Germinal center (tissue), 1 donor: ENCODE data around the gene SLC25A48.

ENCODE experiments used
- DNase-seq: peaks from one replicate; pipeline ENCODE4 v3.0.0; 2012; ENCODE audit warnings: mixed read lengths, low spot score

The SLC25A48 gene

GRCh38 chr5:135883026-135883425 lies 48.6 kb downstream of the SLC25A48 start:
- DNase-seq: no peak

DNA sequence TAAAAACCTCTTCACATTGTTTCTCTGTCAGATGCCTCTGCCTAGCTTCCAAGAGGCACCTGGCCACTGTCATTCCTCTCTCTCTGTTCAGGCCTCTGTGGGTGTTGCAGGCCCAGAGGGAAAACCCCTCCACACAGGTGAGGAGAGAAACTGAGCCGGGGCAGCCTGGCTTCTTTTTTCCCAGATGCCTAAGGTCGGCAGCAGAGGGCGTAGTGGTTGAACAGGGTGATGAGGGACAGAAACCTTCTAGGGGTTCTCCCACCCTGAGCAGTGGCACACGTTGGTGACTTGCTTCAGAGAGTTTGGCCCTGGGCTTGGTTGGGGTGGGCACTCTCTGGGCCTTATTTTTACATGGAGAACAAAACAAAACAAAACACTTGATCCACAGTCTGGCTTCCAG lies 49.0 kb downstream of the SLC25A48 start:
- DNase-seq: peak; percentile 24

GRCh38 chr5:135885031-135885430 lies 50.6 kb downstream of the SLC25A48 start:
- no peak for DNase-seq

GRCh38 chr5:135886136-135886535 lies 51.7 kb downstream of the SLC25A48 start:
- no peak for DNase-seq

DNA sequence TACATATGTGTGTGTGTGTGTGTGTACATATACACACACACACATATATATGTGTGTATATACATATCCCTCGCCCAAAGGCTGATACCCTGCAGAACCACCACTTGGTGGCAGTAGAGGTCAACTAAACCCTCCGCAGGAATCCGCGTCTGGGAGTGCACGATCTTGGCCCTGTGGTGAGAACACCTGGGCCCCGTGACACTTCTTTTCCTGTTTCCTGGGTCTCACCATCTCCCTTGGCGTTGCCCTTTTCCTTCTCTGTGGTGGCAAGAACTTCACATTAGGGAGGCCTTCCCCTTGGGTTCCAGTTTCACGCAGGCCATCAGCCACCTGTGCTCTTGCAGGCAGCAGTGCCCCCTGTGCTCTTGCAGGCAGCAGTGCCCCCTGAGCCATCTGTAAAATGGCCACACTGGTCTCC lies 53.0 kb downstream of the SLC25A48 start:
- DNase-seq: peak; percentile 72

DNA sequence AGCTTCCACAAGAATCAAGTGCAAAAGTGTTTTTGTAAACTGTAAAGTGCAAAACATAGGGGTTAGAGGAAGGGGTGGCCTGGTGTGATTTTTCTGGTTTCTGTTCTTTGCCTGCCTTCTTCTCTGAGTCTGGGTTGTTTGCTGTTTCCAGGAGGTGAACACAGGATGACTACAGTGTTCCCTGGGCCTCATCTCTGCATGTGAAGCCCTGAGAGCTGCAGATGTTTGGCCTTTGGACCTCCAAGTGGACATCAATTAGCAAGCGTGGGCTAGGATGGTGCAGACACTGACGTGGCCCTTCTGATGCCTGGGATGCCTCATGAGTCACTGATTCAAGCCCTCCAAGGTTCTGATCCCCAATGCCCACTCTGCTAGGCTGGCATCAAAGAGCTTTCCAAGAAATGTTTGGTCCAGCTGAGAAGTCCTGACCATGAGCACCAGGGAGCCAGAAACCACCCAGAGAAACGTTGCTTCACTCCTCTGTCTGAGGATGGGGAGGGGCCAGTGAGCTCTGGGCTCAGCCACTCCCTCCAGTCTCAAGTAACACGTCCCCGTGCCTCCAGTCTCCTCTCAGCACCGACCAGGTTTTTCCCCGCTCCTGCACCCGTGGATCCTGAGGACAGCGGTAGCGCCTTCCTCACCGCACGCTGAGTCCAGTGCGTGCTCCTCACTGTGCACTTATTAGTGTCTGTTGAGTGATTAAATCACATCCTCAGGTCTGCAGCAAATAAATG lies 53.6 kb downstream of the SLC25A48 start:
- DNase-seq: no peak

- no peak for DNase-seq
Observed at GRCh38 chr5:135890296-135890695, 55.8 kb downstream of the SLC25A48 start.

- no peak for DNase-seq
Observed at GRCh38 chr5:135890867-135891266, 56.4 kb downstream of the SLC25A48 start.

- no peak for DNase-seq
Observed at GRCh38 chr5:135891268-135891667, 56.8 kb downstream of the SLC25A48 start.

DNA sequence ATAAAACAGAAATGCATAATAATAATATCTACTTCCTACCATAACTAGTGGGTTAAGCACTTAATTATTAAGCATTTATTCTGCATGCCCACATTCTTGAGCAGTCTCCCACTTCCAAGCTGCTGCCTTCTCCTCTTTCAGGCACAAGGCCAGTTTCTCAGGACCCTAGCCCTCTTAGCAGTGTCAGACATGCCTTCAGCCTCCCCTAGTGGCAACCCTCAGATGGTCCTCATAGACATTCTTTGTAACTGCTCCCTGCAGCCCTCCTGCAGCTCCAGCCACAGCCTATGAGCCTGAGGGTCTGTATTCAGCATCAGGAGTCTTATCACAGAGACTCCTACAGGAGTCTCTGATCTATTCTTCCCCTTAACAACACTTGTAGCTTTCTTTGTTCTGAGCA lies 57.3 kb downstream of the SLC25A48 start:
- DNase-seq: no peak

GRCh38 chr5:135894276-135894675 lies 59.8 kb downstream of the SLC25A48 start:
- DNase-seq: no peak

- no peak for DNase-seq
Observed at GRCh38 chr5:135894789-135895188, 60.3 kb downstream of the SLC25A48 start.

GRCh38 chr5:135895474-135896006 lies 61.1 kb downstream of the SLC25A48 start, which contains the start of gene IL9:
IL9 (minus strand) TSS chr5:135895841; CDS start chr5:135895816, 25 bp downstream.
- no peak for DNase-seq

DNA sequence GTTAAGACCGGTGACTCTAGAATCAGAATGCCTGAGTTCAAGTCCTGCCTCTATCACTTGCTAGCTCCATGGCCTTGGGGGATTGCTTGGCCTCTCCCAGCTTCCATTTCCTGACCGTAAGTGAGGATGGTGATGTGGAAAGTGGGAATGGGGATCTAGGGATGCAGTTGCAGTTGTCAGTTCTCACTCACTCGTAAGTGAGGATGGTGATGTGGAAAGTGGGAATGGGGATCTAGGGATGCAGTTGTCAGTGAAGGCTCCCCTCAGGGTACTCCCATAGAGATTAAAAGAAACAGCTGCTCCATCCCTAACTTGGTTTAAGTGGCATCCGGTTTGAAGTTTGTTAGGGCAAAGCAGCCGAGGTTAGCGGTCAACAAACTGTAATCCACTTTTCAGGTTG lies 64.2 kb downstream of the SLC25A48 start:
- DNase-seq: no peak

DNA sequence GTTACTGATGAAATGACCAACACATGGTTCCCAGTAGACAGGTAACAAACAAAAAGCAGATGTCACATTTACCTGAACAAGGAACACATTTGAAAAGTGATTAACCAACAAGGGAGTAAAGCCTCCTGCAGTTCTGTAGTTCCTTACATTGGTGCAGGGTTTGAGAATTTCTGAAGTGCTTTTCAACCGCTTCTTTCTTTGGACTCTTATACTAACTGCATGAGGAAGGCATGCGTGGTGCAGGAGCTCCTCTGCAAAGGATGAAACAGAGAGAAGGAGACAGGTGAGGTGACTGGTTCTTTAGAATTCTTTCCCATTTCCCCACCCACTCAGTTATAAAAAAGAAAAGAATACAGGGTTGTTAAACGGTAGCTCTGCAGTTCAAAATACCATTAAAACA lies 65.8 kb downstream of the SLC25A48 start:
- DNase-seq: no peak

DNA sequence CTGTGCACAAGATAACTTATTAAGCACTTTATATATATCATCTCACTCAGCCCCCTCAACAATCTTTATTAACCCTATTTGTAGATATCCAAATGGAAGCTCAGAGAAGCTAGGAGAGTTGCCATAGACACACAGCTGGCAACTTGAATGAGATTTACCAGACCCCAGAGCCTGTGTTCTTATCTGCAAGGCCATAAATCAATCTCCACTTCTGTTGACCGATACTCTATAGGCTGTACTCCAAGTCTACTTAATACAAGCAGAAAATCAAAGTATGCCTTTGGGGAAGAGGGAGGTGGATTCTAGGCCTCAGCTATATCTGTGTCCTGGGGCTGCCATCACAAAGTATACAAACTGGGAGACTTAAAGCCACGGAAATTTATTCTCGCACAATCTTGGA lies 67.2 kb downstream of the SLC25A48 start:
- DNase-seq: no peak

DNA sequence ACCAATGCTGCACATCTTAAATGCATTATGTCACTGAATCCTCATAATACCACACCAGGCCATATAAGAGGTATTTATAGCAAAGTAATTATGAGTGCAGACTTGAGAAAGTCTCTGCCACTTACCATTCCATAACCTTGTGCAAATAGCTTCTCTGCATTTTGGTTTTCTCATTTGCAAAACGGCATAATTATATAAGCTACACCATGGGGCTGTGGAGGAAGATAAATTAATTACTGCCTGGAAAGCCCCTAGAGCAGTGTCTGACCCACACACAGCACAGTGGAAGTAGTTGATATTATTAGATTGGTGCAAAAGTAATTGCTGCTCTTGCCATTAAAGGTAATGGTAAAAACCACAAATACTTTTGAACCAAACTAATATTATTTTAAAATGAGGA lies 70.7 kb downstream of the SLC25A48 start:
- DNase-seq: no peak

GRCh38 chr5:135913713-135914626 lies 79.5 kb downstream of the SLC25A48 start:
- no peak for DNase-seq

DNA sequence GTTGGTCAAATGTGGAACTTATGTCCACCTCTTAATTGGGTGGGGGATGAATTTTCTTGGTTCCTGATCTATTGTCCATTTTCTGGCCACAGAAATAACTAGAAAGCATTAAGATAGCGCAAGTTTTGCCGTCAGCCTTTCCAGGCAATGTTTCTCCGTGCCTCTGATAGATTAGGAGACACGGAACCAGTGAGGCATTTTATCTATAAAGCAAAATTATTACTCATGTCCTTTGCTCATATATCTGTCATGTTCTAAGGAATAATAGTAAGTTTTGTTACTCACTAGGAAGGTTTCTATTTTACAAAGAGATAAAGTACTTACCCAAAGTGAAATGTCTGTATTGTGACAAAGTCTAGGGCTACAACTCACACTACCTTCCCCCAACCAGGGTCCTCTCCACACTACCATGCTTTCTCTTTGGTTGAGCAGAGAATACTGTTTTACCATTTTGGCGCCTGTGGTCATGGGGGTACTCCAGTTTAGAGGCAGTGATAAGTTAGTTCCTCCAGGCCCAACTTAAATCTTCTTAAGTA lies 81.1 kb downstream of the SLC25A48 start:
- DNase-seq: no peak

GRCh38 chr5:135916638-135917263 lies 82.3 kb downstream of the SLC25A48 start:
- DNase-seq: no peak

DNA sequence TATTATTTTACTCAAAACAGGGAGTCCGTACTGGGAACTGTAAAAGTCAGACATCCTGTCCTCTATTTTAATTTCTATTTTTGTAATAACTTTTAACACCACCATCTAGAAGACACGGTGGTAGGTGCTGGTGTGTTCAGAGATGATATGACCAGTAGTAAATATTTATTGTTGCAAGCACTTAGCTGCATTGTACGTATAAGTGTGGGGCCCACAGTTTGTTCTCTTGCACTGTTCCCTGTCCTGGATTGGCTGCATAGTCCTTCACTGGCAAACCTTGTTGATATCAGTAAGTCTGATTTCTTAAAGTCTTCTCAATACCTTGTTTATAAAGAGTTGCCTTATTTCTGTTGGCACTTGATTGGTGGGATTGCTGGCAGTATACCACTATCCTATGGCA lies 85.7 kb downstream of the SLC25A48 start:
- no peak for DNase-seq

DNA sequence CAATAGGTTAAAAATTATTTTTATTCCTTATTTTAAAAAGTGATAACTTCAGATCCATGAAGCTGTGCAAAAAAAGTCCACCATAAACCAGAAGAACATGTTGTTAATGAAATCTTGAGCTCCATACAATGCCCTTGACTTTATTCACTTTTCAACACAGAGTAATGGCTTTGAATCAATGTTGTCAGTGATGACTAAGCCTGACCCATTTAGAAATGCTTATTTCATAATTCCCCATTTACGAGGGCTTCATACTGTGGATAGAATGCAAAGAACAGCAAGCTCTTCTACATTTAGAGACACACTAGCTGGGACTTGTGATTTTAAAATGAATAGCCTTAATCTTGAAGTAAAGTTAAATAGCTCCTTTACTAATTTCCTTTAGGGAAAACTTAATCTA lies 86.9 kb downstream of the SLC25A48 start:
- DNase-seq: no peak
